K562 (cell line): ENCODE results near the gene TFCP2. TPM values are rescaled to one million over a fixed set of nuclear protein-coding genes. Genes with fewer than 3 reads are reported as not detected.

Experiments
- CBFA2T3 ChIP-seq: fragments of 450-650 bp; IDR thresholded peaks from 2 replicates; pipeline ENCODE4 v1.6.1; 2017
- CREB5 ChIP-seq: fragments of 250-450 bp; sonication (Bioruptor Pico); IDR thresholded peaks from 2 replicates; pipeline ENCODE4 v1.5.0; 2020; ENCODE audit warnings: mild to moderate bottlenecking
- polyA plus RNA-seq, 8 experiments: library from polyadenylated mRNA; depleted of rRNA in 4 of 8; stranded (reverse) in 5 of 8; unstranded in 3 of 8; fragments of >200 nt; fragmentation: Nextera tagmentation in 2 of 8; fragmentation: Illumina TruSeq in 1 of 8; extraction: Ambion mirVana in 2 of 8; extraction: Trizol in 1 of 8; gene quantifications; 2 replicates each; pipeline versions ENCODE4 v1.2.1 to v1.2.3, GENCODE V29; 2011 to 2014; ENCODE audit warnings: inconsistent platforms in 1 of 8, missing spikeins in 1 of 8
- total RNA-seq, 7 experiments: library from RNA; depleted of rRNA in 6 of 7; stranded (reverse); fragments of >200 nt in 6 of 7; fragmentation: Illumina TruSeq in 2 of 7; extraction: Trizol in 2 of 7; gene quantifications; 2 replicates each; pipeline versions ENCODE4 v1.2.1 to v1.2.3, GENCODE V29; 2011 to 2021; ENCODE audit warnings: low replicate concordance in 1 of 7
- TF ChIP-seq, protein P1 (sequence below), 2 experiments: fragments of 450-650 bp; formaldehyde crosslinking in 1 of 2; IDR thresholded peaks; 2 replicates each; pipeline versions ENCODE4 v1.4.0 to v1.6.1; 2014 to 2020; ENCODE audit warnings: mild to moderate bottlenecking in 2 of 2, borderline replicate concordance in 1 of 2, low read depth in 1 of 2

TFCP2 gene
- total and polyA plus RNA-seq, 9 of the 15 experiments (the other 6 are each of a cell fraction or from before 2014, with no cell fraction given), result 8.0 to 38.9 (median 19.3) TPM

GRCh38 chr12:51183816-51184215 is 10.9 kb upstream of the TFCP2 start (continued):
- TF ChIP-seq, protein P1, sequence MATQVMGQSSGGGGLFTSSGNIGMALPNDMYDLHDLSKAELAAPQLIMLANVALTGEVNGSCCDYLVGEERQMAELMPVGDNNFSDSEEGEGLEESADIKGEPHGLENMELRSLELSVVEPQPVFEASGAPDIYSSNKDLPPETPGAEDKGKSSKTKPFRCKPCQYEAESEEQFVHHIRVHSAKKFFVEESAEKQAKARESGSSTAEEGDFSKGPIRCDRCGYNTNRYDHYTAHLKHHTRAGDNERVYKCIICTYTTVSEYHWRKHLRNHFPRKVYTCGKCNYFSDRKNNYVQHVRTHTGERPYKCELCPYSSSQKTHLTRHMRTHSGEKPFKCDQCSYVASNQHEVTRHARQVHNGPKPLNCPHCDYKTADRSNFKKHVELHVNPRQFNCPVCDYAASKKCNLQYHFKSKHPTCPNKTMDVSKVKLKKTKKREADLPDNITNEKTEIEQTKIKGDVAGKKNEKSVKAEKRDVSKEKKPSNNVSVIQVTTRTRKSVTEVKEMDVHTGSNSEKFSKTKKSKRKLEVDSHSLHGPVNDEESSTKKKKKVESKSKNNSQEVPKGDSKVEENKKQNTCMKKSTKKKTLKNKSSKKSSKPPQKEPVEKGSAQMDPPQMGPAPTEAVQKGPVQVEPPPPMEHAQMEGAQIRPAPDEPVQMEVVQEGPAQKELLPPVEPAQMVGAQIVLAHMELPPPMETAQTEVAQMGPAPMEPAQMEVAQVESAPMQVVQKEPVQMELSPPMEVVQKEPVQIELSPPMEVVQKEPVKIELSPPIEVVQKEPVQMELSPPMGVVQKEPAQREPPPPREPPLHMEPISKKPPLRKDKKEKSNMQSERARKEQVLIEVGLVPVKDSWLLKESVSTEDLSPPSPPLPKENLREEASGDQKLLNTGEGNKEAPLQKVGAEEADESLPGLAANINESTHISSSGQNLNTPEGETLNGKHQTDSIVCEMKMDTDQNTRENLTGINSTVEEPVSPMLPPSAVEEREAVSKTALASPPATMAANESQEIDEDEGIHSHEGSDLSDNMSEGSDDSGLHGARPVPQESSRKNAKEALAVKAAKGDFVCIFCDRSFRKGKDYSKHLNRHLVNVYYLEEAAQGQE (IDR thresholded peaks at IDR 0.05; ENCODE audit: borderline replicate concordance), result peak; percentile 98
- TF ChIP-seq, protein P1 (CRISPR knock-in tag; IDR thresholded peaks at IDR 0.05; ENCODE audit: low read depth), result no peak
- TF ChIP-seq CBFA2T3 (peak; percentile 40), CREB5 (no peak)
